NCI-H226 (cell line): ENCODE results near the gene NUP93.

Experiments
- DNase-seq: peaks from one replicate; pipeline ENCODE4 v3.0.0-alpha.2; 2015

The NUP93 gene

GRCh38 chr16:56744996-56745640, 15.2 kb downstream of the NUP93 start:
- no peak for DNase-seq

DNA sequence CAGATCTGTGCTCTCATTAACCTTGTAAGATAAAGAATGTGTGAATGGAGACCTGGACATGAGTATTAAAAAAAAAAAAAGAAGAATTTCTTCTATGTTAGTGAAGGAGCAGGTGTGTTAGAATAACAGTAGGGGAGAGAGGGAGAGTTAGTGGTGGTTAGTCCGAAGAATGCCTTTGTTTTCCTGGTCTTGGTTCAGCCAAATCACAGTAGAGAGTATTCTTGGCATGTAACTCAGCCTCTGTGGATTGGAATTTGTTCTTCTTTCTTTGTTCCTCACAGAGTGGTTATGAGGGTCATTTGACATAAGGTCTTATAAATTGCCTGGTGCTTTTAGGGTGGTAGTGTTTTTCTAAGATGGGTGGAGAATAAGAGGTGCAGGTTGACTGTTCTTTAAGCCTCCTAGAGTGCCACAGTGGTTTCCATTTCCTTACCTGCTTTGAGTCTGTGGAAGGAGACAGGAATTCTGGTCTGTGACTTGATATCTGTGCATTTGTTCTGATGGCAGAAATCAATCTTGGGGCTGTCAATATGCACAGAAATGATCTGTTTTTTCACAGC, 17.6 kb downstream of the NUP93 start:
- DNase-seq, result no peak

GRCh38 chr16:56748191-56748590, 18.3 kb downstream of the NUP93 start:
- DNase-seq, result no peak

- DNase-seq, result no peak
These were observed 18.9 kb downstream of the NUP93 start for GRCh38 chr16:56748826-56749225.

GRCh38 chr16:56749672-56750491, 20.0 kb downstream of the NUP93 start:
- no peak for DNase-seq

DNA sequence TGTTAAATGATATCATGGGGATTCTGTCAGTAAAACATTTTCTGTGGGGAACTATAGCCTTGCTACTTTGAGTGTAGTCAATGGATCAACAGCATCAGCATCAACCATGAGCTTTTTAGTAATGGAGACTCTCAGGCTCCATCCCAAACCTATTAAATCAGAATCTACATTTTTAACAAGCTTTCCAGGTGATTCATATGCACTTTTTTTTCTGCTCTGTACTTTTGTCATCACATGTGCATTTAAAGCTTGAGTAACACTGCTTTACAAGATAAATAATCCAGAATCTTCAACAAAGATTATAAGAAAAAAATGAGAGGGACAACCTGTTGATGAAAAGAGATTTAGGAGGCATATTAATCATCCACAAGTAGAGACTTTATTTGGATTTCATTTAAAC, 23.5 kb downstream of the NUP93 start:
- DNase-seq, result peak; percentile 24

DNA sequence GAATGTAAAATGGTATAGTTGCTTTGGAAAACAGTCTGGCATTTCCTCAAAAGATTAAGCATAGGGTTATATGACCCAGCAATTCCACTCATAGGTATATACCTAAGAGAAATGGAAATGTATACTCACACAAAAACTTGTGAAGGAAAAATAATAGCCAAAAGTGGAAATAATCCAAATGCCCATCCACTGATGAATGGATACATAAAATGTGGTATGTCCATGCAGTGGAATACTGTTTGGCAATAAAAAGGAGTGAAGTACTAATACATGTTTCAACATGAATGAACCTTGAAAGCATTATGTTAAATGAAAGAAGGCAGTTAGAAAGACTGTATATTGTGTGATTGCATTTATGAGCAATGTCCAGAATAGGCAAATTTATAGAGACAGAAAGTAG, 25.1 kb downstream of the NUP93 start:
- no peak for DNase-seq

DNA sequence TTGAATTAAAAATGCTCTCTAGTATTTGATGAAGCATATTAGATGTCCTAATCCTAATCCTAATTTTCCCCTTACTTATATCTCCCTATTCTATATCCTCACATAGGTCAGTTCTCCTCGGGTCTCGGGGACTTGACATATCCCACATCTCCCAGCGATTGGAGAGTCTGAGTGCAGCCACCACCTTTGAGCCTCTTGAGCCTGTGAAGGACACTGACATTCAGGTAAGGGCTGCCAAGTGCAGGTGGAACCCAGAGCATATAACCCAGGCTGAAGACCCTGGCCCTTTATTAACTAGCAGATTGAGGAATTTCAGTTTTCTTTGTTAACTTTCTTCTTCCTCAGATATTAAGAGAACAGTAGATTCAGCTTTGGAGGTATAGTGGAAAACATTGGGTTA, 28.5 kb downstream of the NUP93 start:
- no peak for DNase-seq

DNA sequence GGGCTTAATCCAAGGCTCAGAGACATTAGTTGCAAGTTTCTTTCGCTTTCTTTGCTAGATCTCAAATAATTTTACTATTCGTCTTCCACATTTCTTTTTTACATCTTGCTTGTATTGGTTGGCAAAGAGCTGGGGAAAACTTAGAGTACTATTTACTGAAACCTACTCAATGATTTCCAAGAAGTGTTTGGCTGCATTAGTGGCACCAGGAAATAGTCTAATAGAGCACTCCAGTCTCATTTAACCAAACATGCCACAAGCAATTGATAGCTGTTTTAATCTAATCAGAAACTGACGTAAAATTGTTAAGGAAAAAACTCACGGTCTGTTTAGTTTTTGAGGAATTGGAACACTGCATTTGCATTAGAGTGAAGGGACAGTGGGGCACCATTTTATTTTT, 29.0 kb downstream of the NUP93 start:
- no peak for DNase-seq

DNA sequence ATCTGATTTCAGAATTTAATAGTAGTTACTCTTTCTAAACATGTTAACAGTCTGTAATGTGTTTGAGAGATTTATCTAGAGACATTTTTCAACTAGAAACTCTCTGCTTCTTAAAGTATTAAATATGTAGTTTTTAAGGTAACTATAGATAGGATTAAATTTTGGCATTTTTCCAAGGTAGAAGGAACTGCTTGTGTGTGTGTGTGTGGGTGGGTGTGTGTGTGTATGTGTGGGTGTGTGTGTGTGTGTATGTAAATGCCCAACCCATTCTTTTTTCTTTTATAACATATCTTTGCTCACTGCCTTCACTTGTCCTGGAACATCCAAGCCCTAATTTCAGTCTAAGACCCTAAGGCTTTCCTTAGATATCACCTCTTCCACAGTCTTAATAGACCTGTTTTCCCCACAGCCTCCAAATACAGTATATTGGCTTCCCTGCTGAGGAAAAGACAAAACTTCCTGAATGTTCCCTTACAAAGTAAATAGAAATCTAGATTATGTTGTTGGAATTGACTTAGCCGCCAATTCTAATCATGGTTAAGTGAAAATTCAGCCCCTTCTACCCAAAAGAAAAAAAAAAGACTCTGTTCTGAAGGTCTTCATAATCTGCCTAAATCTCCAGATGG, 33.5 kb downstream of the NUP93 start:
- DNase-seq, result no peak

GRCh38 chr16:56764835-56765234, 34.9 kb downstream of the NUP93 start:
- DNase-seq, result no peak

DNA sequence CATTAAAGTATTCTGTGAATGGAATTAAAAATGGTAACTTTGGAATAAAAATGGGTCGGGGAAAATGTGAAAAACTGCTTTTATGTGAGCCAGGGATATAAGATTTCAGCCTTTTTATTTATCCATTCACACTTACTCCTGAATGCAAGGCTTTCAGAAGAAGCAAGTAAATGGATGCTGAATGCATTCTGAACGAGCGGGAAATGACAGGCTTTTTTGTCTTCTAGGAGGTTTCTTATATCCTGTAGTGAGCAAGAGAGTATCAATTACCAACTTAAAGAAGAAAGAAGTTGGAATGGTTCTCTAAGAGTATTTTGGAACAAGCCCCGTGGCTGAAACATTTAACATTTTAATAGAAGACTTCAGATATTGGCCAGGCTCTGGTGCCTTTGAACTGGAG, 36.0 kb downstream of the NUP93 start:
- no peak for DNase-seq

DNA sequence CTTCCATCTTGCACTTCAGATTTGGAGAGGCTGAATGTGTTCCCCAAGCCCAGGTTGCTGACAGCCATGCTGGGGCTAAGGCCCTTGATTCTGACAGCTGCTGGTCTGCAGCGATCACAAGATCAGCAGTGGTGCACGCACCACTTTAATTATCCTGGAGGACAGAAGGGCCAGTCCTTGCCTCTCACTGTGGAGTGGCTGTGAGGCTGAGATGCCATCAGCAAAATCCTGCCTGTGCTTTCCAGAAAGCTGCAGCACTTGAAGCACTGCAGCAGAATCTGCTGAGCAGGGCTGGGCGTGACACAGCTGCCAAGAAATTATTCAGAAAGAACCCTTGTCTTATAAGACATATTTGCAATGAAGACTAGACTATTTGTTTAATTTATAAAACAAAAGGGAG, 37.1 kb downstream of the NUP93 start:
- DNase-seq, result no peak

GRCh38 chr16:56769677-56770076, 39.7 kb downstream of the NUP93 start:
- no peak for DNase-seq

GRCh38 chr16:56771558-56772279, 41.8 kb downstream of the NUP93 start:
- no peak for DNase-seq

- no peak for DNase-seq
These were observed 43.6 kb downstream of the NUP93 start for GRCh38 chr16:56773532-56773931.

GRCh38 chr16:56774016-56774680, 44.2 kb downstream of the NUP93 start:
- DNase-seq, result no peak

DNA sequence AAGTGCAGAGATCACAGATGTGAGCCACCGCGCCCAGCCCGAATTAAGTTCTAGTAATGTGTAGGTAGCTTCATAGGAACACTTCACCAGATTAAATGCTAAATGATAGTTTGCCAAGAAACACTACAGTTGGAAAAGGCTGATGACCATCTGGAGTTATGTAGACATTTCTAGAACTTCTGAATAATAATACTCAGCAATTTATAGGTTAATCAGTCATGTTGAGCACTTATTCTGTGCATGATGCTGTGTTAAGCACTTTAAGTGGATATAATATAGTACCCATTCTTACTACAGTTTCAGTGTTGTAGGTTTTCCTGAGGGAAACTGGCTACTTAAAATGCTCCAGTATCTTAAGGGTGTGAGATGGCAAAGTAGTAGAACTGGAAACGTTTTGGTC, 45.2 kb downstream of the NUP93 start:
- DNase-seq, result no peak

DNA sequence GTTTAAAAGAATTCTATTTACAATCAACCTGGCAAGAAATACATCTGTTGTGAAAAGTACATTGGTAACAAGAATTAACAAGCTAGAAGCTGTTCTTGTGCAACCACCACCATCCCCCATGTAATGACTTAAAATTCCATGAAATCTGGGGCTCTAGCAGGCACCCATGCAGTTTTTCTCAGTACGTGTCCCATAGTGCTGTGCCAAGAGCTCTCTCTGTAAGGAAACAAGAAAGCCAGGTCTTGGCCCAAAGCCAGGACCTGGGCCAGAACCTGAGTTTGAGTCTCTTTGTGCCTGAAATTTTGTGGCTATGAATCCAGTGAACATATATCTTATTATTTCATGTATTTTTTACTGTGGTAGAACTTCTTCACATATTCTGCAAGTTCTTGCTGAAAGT, 46.6 kb downstream of the NUP93 start:
- no peak for DNase-seq

DNA sequence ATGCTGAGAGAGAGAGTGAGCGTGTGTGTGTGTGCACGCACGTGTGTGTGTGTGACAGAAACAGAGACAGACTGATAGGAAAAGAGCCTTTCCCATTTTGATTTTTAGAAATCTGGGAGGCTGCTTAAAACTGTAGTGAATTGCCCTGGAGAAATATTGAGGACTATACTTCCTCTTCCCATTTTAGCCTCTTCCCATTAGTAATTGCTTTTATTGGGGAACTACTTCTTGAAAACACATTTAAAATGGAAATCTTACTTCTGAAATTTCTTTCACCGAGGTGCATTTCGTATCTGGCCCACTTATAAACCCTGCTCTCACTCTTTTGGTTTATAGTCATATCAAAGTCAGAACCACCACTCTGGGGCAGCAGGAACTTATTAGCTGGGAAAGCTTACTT, 47.1 kb downstream of the NUP93 start:
- DNase-seq, result no peak

DNA sequence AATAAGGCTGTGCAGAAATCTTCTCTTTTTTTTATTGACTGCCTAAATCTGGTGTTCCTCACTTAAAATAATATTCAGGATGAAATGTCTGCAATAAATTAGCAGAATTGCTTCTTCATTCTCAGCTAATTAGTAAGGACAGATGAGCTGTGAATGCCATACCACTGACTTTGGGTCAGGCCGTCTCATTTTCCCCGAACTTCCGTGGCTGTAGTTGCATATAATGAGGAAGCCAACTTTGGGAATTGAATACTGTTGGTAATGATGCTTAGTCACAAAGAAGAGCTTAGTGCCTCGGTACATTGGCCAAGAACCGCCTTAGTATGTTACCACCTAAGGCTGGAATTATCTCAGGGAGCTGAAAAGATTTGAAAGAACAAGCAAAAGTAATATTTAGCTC, 47.6 kb downstream of the NUP93 start:
- no peak for DNase-seq

DNA sequence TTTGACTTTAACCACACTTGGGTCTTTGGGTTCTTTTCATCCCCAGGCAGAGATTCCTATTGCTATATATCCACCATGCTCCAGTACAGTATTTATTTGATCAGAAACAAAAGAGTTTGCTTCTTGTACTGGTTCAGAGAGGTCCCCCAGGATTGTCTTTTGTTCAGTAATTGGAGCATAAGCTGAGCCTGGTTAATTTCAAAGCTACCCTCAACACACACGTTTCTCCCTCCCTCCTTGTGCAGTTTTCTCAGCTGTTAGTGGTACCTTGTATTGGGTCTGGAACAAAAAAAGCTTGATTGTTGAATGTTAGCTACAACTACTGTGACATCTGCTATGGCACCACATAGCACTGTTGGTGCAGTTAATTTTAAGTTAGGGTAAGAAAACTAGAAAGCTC, 50.0 kb downstream of the NUP93 start:
- DNase-seq, result no peak

DNA sequence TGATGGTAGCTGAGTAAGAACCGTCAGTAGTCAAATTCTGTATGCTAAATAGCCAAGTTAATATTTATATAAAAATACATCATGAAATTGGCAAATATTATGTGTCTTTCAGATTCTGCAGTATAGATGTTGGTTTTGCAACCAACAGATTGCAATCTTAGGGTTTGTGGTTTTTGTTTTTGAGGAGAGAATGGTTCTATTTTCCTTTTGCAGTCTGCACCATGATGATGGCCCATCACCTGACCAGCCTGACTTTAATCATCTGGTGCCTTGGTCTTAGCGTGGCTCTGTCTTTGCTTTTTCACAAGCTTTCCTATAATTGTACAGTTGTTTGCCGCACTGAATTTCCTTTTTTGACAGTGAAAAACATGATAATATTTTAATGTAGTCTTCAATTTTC, 50.7 kb downstream of the NUP93 start:
- no peak for DNase-seq
